Putamen (tissue), 1 donor: Measurements from ENCODE around the gene STEAP4.
A peak's percentile ranks its signal among the peaks of the same experiment; 100 is the strongest.
"Not testable (repeated sequence)": the region's sequence is repeated elsewhere in the genome, so short reads cannot be mapped to it uniquely, and the experiment has no call there.

Experiments
- DNase-seq: peaks from one replicate; pipeline ENCODE4 v3.0.0-alpha.2; 2016; ENCODE audit warnings: low spot score

STEAP4 gene

DNA sequence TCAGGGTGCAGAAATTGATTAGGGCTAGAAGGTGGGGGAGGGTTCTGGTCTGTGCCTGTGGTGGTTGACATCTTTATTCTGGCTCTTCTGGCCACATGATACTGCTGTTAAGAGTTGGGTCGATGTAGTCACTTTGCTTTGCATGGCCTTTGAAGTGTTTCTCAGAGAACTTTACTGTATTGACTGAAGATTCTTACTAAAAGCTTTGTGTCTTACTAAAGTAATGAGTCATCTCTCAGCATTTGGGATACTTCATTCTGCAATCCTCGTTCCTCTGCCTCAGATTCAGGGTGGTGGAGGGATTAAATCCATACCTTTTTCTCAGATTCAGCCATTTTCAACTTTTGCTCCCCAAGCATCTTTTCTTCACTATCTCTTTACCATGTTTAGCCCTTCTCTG is 38.6 kb downstream of the STEAP4 start:
- DNase-seq, result no peak

DNA sequence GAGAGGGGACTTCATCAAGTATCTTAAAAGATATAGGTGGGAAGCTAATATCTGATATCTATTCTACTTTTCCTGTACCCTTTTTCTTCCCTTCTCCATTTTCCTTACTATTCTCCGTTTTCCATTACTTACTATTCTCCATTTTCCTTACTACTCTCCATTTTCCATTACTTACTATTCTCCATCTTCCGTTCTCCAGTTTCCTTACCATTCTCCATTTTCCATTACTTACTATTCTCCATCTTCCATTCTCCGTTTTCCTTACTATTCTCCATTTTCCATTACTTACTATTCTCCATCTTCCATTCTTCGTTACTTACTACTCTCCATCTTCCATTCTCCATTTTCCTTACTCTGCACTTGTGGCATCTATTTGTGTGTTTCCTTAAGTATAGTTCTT is 39.3 kb downstream of the STEAP4 start:
- DNase-seq, result no peak

DNA sequence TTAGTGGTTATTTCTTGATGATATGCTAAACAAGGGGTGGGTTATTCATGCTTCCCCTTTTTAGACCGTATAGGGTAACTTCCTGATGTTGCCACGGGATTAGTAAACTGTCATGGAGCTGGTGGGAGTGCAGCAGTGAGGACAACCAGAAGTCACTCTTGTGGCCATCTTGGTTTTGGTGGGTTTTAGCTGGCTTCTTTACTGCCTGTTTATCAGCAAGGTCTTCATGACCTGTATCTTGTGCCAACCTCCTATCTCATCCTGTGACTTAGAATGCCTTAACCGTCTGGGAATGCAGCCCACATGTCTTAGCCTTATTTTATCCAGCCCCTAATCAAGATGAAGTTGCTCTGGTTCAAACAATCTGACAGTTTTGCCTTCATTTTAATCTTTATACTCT is 41.7 kb downstream of the STEAP4 start:
- not testable (repeated sequence) for DNase-seq

DNA sequence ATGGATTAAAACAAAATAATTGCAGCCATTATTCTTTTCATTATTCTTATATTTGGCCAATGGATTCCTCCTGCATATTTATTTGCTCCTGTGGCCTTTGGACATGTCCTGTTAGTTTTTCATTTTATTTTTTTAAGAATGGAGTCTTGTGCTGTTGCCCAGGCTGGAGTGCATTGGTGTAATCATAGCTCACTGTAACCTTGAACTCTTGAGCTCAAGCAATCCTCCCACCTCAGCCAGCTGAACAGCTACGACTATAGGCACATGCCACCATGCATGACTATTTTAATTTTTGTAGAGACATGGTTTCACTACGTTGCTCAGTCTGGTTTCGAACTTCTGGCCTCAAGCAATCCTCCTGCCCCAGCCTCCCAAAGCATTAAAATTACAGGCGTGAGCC is 44.1 kb downstream of the STEAP4 start:
- DNase-seq, result no peak

DNA sequence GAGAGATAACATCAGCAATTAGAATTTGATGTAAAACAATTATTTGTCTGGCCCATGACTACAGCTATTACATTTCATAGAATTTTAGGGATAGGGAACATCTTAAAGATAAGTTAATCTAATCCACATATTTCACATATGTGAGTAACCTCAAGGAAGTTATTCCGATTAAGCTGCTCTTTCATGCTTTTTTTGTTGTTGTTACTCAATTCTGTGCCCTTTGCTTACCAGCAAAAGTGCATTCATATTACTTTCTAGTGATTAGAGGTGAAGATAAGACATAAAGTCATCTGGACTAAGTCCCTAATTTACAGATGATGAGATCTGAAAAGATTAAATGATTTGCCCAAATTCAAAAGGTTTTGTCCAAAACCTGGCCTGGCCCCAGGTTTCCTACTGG is 46.0 kb downstream of the STEAP4 start:
- DNase-seq, result no peak

DNA sequence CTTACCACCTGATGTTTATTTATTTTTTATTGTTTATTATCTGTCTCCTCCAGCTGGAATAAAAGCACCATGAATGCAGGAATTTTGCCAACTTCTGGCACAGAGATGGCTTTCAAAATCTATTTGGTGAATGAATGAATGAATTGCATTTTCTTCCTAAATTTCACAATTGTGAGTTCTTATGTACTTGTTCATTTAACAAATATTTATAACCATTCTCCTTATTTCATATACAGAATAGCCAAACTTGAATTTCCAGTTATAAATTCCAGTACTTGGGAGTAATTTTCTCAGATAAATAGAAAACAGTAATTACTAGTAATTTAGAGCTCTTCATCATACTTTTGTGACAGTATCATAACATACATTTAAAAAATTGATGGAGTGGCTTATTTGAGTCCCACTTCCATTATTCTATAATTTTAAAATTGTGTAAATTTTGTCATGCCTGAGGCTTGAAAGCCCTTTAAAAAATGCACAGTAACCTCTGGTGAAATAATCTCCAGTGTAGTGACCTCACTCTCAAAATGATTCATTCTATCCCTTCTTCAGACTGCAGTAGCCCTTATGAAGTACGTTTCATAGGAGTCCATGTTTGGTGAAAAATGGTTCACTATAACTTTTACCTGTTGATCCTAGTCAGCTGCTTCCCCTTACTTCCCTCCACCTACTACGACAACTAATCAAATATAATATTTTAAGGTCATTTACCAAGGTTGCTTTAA is 46.9 kb downstream of the STEAP4 start:
- no peak for DNase-seq

DNA sequence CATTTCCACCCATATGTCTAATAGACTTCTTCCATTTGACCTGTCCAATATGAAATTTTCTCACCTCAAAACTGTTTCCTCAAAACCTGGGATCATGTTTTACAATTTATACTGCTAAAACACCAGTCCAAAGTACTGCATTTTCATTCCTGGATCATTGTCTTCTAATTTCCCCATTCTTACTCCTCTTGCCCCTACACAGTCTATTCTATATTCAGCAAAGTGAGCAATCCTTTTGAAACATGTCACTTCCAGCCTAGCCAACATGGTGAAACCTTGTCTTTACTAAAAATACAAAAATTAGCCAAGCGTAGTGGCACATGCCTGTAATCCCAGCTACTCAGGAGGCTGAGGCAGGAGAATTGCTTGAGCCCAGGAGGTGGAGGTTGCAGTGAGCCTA is 48.4 kb downstream of the STEAP4 start:
- DNase-seq, result not testable (repeated sequence)

DNA sequence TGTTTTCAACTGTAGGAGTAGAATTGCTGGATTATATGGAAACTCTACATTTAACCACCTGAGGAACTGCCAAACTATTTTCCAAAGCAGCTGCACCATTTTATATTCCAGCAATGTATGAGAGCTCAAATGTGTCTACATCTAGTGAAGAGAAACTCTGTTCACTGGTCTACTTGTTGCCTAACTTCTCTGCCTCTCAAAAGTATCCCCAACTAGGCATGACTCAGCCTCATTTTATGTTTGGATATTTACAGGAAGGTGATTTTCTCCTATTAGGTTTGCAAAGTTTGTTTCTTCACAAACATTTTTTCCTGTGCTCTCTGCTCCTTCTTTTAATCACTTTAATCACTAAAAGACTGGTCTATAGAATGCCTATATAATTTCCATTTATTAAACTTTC is 49.8 kb downstream of the STEAP4 start:
- DNase-seq, result no peak

DNA sequence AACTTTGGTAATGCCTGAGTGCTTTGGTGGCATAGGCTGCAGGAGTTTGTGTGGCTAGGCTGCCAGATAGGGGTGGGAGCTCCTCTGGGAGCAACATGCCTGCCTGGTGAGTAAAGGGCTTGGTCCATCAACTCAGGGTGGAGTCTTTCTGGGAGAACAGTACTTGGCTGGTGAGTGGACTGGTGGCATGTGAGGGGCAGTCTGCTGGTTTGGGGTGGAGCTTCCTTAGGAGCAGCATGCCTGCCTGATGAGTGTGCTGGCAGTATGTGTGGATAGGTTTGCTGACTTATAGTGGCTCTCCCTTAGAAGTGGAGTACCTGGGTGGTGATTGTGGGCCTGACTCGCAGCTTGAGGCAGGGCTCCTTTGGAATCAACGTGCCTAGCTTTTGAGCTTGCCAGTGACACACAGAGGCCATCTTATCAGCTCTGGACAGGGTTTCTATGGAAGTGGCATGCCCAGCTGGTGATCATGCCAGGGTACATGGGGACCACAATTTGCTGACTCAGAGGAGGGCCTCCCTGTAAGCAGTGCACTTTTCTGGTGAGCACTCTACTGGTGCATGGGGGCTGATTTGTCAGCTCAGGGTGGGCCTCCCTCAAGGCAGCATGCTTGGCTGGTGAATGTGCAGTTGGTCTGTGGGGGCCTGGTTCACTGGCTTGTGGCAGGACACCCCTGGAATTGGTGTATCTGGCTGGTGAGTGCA is 51.8 kb downstream of the STEAP4 start:
- DNase-seq, result no peak

DNA sequence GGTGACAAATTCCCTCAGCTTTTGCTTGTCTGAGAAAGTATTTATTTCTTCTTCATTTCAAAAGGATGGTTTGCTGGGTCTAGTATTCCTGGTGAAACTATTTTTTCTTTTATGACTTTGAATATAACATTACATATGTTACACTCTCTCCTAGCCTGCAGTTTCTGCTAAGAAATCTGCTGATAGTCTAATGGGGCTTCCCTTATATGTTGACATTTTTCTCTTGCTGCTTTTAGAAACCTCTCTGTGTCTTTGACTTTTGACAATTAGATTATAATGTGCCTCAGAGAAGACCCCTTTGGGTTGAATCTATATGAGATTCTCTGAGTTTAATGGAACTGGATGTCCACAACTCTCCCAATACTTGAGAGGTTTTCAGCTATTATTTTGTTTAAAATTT is 53.1 kb downstream of the STEAP4 start:
- no peak for DNase-seq

DNA sequence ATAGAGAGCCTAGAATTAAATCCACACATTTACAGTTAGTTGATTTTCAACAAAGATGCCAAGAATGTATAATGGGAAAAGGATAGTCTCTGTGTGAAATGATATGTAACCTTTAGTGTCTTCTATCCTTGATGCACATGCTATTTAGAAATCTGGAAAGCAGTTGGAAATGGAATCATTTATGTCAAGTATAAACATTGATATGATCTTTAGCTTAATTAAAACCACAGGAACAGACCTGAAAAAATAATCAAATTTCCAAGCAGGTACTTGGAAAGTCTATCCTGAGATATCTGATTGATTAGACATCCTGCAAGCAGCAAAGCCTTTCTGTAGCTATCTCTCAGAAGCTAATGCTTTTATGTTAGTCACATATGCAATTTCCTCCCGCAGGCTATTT is 62.4 kb downstream of the STEAP4 start:
- DNase-seq, result no peak

DNA sequence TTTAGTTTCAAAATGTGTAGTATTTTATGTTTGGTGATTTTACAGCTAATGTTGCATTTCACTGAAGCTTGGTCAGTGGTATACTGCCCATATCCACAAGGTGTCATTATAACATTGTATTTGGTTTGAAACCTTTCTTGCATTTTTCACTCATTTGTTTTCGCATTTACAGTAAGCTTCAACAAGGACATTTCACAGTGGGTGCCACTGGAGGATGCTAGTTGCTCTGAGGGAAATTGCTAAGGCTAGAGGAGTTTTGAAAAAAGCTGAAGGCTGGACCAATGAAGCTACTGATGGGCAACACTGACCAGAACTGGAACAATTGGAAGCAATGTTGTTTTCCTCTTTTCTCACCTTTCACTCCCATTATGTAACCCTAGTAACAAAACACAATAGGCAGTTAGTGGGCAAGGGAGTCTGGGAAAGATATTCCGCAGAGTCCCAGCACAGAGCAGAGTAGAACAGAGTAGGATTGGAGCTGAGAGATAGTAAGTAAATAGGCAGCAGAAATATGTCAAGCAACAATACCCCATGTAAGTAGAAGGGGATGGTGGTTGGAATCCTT is 63.3 kb downstream of the STEAP4 start:
- peak; percentile 25 for DNase-seq

DNA sequence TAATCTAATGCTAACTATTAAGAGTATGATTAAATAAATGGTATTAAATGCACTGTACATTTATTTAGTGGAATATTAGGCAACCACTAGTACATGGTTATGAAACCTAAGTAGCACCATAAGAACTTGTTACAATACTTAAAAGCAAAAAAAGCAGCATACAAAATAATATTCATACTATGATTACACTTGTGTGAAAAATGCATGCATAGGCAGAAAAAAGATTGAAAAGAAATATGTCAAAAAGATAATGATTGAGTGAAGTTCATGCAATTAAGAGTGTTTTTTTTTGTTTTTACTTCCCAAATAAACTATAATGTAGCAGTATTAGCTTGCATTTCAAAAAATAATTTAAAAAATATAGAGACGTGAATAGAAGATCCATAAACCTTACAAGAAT is 66.8 kb downstream of the STEAP4 start:
- DNase-seq, result no peak

DNA sequence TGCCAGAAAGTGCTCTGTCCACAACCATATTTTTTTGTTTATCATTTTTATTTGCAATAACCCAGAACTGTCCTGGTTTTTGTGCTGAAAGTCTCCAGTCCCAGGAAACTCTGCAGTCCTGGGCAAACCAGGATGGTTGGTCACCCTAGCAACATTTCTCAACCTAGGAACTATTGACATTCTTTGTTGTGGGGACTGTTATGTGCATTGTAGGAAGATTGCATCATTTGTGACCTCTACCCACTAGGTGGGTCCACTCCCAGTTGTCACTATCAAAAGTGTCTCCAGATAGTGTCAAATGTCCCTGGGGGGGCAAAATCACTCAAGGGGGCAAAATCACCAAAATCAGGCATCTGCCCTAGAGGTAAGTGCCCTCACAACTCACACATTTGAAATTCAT is 72.9 kb downstream of the STEAP4 start:
- no peak for DNase-seq

DNA sequence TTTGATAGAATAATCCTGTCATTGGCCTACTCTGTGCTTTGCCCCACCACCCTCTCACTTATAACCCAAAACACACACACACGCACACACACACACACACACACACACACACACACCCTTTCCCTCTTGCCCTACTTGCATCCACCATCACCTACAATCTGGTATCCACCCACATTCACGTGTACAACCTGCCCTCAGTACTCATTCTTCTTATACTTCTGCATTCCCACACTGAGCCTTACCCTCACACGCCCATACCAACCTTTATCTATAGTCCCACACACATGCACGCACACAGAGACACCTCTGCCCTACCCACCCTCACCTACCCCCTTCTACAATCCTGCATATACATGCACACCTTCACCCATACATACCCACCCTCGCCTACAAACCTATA is 76.0 kb downstream of the STEAP4 start:
- DNase-seq, result no peak

DNA sequence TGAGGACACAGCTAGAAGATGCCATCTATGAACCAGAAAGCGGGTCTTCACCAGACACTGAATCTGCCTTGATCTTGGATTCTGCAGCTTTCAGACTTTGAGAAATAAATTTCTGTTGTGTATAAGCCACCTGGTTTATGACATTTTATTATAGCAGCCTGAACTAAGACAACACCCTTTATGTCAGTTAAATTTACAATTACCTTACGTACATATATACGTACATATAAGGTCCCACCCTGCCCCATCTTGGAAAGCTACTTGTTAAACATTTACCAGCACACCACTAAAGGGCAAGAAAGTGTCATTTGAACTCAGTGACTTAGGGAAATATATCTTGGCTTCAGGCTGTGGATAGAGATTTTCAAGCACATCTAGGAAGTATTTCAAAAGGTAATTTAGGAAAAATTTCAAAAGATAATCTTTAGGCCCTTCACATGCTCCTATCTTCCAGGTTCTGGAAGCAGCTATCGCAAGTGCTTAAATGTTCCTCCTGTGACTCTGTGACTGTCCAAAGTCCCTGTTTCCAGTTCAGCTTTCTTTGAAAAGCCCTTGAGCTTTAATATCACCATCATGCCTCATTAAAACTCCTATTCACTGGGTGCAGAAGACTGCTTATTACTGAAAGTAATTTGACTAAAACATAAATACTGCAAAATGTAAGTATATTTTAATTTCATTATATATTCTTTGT is 77.2 kb downstream of the STEAP4 start:
- DNase-seq, result no peak

DNA sequence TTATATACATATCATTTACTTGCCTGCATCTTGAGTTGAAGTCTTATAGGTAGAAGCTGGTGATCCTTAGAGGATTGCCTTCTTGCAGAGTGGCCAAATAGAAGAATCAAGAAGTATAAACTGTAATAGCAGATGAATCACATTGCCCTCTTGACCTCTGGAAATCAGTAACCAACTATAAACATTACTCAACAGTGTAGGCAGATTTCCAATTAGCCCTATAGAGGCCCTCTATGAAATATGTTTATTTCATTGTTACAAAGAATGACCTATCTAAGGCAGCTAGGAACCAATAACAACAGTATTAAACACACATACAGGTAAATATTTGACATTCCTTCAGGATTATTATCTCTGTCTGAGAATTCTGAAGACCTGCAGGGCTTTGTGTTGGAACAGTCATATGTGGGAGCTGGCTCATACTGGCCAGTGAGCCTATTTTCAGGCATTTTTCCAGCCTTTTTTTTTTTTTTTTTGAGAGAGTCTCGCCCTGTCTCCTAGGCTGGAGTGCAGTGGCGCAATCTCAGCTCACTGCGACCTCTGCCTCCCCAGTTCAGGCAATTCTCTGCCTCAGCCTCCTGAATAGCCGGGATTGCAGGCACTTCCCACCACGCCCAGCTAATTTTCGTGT is 79.7 kb downstream of the STEAP4 start:
- DNase-seq, result no peak

DNA sequence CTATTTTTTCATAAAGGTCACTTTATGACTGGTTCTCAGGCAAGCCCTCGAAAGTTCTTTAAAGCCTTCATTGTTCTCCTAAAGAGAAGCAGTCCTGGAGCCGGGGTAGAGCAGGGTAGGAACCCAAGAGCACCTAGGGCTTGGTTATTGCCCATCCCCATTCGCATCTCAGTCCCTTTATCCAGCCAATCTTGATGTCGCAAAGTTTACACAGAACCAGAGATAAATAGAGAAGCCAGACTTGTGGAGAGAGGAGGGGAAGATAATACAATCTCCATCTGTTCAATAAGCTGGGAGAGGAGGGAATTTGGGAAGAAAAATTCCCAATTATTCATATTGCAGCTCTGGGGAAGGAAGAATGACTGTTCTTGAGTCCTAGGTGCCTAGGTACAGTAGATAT is 80.5 kb downstream of the STEAP4 start:
- DNase-seq, result no peak

DNA sequence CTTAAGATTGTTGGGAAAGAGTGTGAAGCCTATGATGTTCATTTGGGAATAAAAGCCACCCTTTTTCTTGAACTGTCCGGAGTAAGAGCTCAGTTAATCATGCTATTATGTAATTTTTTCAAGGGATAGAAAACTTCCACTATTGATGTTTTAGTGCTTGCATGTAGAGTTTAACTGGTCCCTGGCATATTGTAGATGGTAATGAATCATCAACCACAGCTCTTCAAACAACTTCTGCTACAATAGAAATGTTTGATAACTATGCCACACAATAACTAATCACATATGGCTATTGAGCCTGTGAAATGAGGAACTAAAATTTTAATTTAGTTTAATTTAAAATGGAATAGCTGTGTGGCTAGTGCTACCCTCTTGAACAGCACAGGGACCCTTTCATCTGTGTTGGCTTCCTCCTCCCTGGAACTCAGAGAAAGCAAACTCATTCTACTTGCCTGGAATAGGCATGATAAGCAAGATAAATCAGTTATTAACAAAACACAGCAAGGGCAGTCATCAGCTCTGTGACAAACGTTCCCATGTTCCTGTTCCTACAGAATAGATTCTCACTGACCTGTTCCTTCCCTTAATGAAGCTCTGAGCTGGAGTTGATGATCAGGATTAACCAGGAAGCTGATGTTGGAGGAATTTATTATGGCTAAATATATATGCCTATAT is 82.0 kb downstream of the STEAP4 start:
- DNase-seq, result no peak

DNA sequence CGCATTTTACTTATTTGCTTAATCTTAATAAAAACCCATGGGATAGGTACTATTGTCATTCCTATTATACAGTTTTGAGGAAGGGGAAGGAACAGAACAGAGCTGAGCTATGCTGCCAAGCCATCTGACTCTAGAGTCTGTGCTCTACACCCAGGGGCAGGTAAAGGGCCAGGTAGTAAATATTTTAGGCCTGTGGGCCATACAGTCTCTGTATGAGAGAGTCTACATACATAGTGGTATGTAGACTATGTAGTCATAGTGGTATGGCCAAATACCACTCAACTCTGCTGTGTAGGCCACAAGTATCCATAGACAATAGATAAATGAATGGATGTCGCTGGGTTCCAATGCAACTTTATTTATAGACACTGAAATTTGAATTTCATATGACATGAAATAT is 83.4 kb downstream of the STEAP4 start:
- no peak for DNase-seq
